Epithelial cell of prostate (primary cell): ENCODE results near the gene TBL1Y.
"Not testable (repeated sequence)": the region's sequence is repeated elsewhere in the genome, so short reads cannot be mapped to it uniquely, and the experiment has no call there.

Source experiments
- DNase-seq: peaks from one replicate; pipeline ENCODE4 v3.0.0-alpha.2; 2011; ENCODE audit warnings: low read depth, low spot score
- H3K27ac ChIP-seq: fragments of 450-650 bp; 2 replicates; pipeline ENCODE4 v1.5.1; 2017; ENCODE audit warnings: mild to moderate bottlenecking

Gene TBL1Y

DNA sequence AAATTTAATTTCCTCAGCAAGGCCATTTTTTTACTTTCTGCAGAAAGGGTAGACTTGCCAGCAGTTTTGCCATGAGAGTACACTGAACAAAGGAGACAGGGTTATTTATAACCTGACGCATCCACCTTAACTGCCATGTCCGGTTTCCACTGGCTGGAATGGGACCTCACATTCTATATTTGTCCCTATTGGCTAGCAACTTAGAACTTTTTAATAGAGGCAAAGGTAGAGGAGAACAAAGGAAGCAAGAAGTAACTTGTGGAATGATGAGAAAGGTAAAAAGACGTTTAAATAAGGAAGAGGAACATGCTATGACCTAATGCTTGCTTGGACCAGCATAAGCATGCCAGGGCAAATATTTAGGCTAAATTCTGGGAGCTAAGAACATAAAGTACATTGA, 142.0 kb downstream of the TBL1Y start:
- DNase-seq: not testable (repeated sequence)
- peak overlapping the region; percentile 73 for H3K27ac ChIP-seq

DNA sequence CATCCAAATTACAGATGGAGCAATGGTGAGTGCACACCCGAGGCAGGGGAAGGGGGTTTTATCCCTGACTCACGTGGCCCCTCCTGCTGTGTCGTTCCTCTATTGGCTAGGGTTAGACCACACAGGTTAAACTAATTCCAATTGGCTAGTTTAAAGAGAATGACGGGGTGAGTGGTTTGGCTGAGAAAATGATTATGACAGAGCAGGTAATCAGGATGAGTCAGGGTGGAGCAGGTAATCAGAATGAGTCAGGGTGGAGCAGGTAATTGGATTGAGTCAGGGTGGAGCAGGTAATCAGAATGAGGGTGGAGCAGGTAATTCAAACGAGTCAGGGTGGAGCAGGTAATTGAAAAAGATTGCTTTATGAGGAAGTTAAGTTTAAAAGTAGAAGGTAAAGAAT, 146.4 kb downstream of the TBL1Y start:
- peak overlapping the region; percentile 47 for H3K27ac ChIP-seq
- peak; percentile 27 for DNase-seq

DNA sequence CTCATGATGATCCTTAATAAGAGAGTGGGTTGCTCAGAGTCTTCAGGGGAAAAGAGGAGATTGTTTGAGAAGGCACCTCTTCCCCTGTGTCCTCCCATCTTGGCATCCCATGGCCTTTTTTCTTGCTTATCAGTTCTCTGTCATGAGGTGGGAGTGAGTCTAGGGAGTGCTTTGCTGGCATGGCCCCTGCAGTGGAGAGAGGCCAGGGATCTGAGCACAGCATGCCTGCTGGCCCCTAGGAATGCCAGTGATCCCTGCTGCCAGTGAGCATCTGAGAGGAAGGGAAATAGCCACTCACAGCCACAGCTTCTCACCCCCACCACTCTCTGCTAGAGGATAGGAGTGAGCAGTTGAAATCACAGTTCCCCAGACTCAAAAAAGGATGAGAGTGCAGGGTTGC, 168.2 kb downstream of the TBL1Y start:
- no peak overlapping the region for H3K27ac ChIP-seq
- DNase-seq: no peak

DNA sequence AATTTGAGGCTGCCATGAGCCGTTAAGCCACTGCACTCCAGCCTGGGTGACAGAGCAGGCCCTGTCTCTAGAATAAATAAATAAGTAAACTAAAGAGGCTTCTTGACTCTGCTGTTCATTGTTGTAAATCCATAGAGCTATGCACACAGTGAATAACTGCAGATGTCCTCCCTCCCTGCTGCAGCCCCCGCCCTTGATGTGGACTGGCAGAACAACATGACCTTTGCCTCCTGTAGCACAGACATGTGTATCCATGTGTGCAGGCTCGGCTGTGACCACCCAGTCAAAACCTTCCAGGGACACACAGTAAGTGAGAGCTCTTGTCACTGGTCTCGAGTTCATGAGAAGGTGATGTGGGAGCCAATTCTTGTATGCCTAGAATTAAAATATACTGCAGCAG, 170.1 kb downstream of the TBL1Y start:
- not testable (repeated sequence) for DNase-seq, H3K27ac ChIP-seq

DNA sequence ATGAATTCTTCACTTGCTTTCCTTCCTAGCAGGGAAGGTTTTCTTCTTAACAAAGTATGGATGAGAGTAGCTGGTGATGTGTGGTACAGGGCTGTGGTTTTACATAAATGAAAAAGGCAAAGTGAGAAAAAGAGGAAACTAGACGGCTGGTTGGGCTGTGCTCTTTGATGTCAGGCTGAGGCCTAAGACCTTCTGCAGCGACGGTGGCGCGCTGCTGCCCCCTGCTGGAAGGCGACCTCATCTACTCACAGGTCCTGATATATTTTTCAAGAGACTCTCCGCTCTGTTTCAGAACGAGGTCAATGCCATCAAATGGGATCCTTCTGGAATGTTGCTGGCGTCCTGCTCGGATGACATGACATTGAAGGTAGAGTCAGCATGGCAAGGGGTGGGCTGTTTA, 175.1 kb downstream of the TBL1Y start:
- DNase-seq: no peak
- no peak overlapping the region for H3K27ac ChIP-seq

DNA sequence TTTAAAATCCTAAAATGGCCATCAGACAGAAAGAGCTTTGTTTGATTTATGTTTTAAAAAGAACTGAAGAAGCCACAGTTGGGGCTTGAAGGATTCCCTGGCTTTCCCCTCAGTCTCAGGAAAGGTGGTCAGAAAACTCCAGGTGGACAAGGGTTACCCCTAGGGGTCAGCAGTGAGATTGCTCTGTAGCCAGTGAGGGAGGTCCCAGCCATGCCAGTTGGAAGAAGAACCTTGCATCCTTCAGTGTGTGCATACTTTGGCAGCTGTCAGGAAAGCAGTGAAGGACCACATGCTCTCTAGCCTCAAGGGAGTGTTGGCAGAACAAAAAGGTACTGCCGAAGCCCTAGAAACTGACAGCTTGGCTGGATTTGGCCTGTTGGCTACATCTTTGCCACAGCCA, 182.3 kb downstream of the TBL1Y start:
- no peak for DNase-seq
- no peak overlapping the region for H3K27ac ChIP-seq

DNA sequence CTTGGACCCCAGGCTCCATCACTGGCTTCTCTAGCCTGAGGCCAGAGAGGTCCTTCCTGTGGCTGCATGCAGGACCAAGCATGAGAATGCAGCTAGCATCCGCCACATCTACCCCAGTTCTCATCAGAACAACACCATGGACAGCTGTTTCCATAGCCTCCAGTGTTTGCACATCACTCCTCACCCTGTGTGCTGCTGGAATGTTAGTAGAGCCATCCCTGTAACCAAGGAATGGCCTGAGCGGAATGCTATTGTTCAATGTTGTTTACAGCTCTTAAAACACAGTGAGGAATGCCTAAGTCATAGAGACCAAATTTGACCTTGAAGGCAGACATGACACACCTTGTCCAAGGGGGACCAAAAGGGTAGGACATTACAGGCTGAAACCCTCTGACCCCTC, 183.9 kb downstream of the TBL1Y start:
- no peak overlapping the region for H3K27ac ChIP-seq
- DNase-seq: no peak

DNA sequence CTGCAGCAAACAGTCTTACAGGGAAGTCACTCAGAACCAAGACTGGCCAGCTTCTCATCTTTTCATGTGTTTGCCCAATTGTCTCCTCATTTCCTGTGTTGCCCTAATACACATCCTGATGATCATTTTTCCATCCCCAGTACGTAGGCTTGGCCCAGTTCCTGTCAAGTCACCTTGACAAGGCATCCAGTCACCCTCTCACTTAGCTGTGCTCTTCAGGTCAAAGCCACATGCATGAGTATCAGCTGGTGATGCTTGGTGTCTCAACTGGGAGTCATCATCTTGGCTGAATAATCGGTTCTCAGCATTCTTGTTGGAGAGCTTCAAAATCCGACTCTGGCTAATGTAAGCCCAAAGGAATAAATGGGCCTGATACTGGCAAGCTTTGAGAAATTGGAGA, 186.5 kb downstream of the TBL1Y start:
- no peak overlapping the region for H3K27ac ChIP-seq
- DNase-seq: no peak

DNA sequence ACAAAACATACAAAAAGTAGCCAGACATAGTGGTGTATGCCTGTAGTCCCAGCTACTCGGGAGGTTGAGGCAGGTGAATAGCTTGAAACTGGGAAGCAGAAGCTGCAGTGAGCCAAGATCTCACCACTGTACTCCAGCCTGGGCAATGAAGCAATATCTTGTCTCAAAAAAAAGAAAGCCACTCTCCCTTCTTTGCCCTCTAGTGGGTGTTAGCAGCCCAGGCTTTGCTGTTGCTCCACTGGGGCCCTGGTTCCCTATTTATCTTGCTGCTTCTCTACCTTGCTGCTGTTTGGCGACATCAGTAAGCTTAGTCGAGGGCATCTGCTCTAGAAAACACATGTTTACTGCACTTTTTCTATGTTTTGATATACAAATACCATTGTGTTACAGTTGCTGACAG, 189.2 kb downstream of the TBL1Y start:
- no peak overlapping the region for H3K27ac ChIP-seq
- no peak for DNase-seq

DNA sequence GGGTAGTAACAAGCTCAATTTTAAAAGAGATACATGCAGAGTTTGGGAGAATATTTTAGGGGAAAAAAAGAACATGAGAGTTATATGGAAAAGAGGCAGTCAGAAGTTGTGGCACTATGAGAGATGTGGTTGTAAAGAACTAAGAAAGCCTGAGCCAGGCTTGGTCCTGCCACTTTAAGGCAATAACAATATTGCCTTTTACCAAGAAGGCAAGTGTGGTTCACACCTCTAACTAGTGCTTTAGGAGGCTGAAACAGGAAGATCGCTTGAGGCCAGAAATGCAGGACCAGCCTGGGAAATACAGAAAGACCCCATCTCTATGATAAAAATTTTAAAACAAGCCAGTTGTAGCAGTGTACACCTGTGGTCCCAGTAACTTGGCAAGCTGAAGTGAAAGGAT, 192.2 kb downstream of the TBL1Y start:
- DNase-seq: no peak
- no peak overlapping the region for H3K27ac ChIP-seq

DNA sequence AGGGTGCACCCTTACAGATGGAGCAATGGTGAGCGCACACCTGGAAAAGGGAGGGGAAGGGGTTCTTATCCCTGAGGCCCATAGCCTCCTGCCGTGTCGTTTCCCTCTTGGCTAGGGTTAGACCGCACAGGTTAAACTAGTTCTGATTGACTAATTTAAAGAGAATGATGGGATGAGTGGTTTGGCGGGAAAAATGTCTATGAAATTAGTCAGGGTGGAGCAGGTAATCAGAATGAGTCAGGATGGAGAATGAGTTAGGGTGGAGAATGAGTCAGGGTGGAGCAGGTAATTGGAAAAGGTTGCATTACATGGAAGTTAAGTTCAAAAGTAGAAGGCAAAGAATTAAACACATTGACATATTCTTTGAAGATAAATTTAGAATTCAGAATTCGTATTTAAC, 196.7 kb downstream of the TBL1Y start:
- peak; percentile 31 for DNase-seq
- peak overlapping the region; percentile 46 for H3K27ac ChIP-seq

DNA sequence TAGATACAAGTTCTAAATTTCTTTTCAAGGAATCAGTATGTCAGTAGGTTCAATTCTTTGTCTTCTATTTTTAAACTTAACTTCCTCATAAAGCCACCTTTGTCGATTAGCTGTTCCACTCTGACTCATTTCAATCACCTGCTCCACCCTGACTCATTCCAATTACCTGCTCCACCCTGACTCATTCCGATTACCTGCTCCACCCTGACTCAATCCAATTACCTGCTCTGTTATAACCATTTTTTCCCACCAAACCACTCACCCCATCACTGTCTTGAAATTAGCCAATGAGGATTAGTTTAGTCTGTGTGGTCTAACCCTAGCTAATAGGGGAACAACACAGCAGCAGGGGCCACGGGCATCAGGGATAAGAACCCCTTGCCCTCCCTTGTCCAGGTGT, 199.6 kb downstream of the TBL1Y start:
- peak overlapping the region; percentile 59 for H3K27ac ChIP-seq

DNA sequence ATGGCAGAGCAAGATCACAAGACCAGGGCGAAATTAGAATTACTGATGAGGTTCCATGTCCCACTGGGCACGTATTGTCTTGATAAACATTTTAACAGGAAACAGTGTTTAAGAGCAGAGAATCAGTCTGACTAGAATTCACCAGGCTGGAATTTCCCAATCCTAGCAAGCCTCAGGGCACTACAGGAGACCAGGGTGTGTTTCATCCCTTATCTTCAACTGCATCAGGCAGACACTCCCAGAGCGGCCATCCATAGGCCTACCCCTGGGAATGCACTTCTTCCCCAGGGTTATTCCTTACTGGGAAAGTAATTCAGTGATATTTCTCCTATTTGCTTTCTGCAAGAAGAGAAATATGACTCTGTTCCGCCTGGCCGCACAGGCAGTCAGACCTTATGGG, 205.4 kb downstream of the TBL1Y start:
- no peak for DNase-seq
- no peak overlapping the region for H3K27ac ChIP-seq

More for the DNA sequence above, 199.6 kb downstream of the TBL1Y start:
- no peak for DNase-seq

DNA sequence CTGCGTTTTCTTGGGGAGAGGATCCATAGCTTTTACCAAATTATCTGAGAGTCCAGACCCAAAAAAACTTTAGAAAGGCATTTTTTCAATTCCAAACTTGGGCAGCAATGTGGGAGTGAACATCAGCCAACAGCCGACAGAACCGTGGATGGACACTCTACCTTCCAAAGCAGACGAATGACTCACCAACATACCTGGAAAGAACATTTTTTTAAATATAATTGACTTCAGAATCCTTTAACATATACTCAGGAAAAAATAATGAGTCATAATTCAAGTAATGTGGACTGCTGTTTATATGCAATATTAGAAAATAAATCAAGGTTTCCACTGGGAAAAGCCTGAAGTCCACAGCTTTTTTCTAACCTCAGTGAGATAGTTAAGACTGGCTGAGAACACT, 211.7 kb downstream of the TBL1Y start:
- no peak overlapping the region for H3K27ac ChIP-seq
- no peak for DNase-seq

DNA sequence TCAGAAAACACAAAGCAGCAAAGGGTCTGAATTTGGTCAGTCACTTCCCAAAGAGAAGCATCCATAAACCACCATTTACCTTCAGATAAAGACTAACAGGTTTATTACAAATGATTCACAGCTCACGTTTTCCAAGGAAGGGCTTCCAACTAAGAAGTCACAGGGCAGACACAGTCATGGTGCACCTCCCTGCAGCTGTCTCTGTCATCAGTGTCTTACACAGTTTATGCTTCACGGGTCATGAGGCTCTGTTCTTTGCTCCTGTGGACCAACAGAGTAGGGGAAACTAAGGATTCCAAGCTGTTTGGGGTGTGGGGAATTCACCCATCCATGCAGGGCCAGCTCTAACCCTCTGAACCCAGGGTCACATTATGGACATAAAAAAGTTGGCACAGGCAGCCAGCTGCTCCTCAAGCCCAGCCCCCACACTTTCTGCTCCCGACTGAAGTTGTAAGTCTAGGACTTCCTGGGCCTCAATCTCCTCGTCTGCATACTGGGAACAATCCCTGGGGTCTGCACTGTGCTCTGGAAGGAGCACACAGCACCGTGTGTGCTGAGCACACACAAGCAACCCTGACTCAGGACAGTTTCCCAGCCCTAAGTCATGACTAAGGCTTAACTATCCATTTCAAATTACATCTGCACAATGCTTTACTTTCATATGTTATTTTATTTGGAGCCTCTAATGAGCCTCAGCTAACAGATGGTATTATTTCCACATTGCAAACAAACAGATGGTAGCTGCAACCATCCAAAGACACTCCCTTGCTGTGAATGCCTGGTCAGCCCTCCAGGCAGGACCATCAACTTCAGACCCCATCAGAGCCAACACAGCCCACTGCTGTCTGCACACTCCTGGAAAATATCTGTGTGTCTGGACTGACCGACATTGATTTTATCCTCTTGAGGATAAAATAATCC, 214.9 kb downstream of the TBL1Y start:
- no peak for DNase-seq
- no peak overlapping the region for H3K27ac ChIP-seq

DNA sequence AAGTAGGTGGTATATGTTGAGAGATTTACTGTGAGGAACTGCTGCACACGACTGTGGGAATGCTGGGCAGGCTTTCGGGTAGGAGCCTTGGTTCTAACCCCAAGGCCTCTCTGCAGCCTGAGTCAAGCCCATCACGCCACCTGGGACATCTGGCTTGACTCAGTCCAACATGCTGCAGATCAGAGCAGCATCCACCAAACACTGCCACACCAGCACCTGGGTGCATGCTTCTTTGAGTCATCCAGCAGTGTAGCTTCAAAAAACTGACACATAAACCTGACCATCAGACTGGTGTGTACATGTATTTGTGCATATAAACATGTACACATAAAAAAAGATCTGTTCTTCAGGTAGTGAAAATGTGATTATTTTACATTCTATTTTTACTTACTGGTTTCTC, 217.7 kb downstream of the TBL1Y start:
- no peak overlapping the region for H3K27ac ChIP-seq
- no peak for DNase-seq
